Activated T-cell treated with anti-CD3 and anti-CD28 coated beads for 24 hours (primary cell): ENCODE results near the gene MBOAT1.
"Not testable (repeated sequence)": the region's sequence is repeated elsewhere in the genome, so short reads cannot be mapped to it uniquely, and the experiment has no call there.

Source experiments
- DNase-seq: peaks from one replicate; pipeline ENCODE4 v3.0.0-alpha.2; 2020; ENCODE audit warnings: low read depth

MBOAT1 gene

DNA sequence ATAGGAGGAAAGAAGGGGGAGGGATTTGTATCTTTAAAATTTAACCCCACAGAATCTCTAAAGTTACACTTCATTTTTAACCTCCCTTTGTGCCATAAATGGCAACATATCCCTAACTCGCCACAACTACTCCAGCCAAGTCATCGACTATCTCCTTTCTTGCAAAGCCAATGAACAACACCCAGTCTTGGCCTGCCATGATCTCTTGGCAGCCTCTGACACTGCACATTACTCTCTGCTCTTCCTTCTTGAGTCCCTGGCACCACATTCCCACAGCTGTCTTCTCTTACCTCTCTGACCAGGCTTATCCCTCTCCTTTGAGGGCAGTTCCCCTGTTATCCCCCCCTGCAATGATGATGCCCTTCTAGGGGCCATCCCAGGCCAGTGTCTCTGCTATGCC lies 42.5 kb downstream of the MBOAT1 start:
- no peak for DNase-seq

- no peak for DNase-seq
These were observed 43.1 kb downstream of the MBOAT1 start for GRCh38 chr6:20169119-20169557.

DNA sequence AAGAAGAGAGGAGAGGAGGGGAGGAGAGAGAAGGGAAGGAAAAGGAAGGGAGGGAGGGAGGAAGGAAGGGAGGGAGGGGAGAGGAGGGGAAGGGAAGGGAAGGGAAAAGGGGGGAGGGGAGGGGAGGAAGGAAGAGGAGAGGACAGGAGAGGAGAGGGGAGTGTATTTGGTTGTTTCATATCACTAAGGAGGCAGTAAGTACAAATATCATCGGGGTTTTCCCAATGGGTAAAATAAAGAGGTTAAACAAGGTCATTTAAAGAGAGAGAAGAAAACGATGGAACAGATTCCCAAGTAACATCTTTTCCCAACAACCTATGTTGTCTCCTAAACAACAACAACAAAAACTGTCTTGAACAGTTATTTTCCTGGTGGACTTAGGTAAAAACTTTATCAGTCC lies 43.6 kb downstream of the MBOAT1 start:
- DNase-seq: no peak

- no peak for DNase-seq
These were observed 44.7 kb downstream of the MBOAT1 start for GRCh38 chr6:20167601-20168000.

GRCh38 chr6:20166210-20166609 lies 46.1 kb downstream of the MBOAT1 start:
- DNase-seq: no peak

- DNase-seq: no peak
These were observed 49.8 kb downstream of the MBOAT1 start for GRCh38 chr6:20162515-20162914.

DNA sequence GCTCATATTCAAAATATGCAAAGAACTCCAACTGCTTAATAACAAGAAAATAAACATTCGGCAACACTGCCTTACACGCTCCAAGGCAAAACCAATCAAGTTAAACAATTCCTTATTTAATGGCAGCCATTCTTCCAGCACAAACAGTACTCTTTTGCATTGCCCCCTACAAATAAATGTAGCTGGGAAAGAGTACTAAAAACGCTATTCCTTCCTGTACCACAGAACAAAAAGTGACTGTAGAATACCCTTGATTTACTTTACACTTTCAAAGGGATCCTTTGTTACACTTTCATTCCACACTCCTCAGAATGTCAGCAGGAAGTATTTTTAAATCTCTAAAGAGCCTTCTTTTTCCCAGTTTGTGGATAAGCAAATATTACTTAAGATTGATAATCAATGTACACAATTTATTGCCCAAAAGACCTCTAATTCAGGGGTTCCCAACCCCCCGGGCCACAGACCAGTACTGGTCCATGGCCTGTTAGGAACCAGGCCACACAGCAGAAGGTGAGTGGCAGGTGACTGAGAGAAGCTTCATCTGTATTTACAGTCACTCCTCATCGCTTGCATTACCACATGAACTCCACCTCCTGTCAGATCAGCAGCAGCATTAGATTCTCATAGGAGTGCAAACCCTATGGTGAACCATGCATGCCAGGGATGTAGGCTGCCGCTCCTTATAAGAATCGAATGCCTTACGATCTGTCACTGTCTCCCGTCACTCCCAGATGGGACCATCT lies 51.6 kb downstream of the MBOAT1 start:
- DNase-seq: no peak

GRCh38 chr6:20159781-20160540 lies 52.3 kb downstream of the MBOAT1 start:
- no peak for DNase-seq

DNA sequence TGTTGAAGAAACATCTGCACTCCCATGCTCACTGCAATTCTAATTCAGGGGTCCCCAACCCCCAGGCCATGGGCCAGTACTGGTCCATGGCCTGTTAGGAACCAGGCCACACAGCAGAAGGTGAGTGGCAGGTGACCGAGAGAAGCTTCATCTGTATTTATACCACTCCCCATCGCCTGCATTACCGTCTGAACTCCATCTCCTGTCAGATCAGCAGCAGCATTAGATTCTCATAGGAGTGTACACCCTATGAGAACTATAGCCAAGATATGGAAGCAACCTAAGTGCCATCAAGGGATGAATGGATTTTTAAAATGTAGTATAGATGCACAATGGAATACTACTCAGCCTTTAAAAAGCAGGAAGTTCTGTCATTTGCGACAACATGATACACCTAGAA lies 53.2 kb downstream of the MBOAT1 start:
- no peak for DNase-seq

- no peak for DNase-seq
These were observed 53.6 kb downstream of the MBOAT1 start for GRCh38 chr6:20158676-20159075.

GRCh38 chr6:20156824-20157223 lies 55.4 kb downstream of the MBOAT1 start:
- no peak for DNase-seq

DNA sequence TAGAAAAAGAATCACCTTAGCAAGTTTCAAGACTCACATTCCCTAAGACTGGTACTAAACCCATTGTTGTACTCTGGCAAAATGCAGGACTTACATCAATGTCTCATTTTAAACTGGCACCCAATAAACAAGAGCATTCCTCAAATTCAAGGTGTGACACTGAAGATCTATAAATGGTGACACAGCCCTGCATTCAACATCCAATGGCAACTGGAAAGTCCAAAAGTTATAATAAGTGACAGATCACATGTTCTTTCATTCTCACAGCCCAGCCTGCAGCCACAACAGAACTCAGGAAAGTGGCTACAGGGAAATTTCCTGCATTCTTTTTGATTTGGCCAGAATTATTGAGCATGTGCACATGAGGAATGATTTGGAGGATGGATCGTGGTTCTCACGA lies 57.5 kb downstream of the MBOAT1 start:
- no peak for DNase-seq

- no peak for DNase-seq
These were observed 59.1 kb downstream of the MBOAT1 start for GRCh38 chr6:20153194-20153593.

DNA sequence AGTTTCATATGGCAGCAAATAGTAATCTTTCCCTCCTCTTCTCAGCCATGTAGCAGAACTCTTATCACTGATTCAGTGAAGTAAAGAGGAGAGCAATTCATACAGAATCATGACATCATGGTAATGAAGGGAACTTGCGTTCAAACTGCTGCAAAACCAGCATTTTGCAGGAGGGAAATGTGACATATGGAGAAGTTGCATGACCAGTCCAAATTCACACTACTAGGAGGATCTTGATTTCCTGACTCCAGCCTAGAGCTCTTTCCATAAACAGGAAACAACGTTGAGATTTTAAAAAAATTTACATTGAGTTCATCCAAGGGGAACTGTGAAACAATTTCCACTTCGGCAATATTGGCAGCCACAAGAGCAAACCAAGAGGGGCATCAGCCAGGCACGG lies 63.8 kb downstream of the MBOAT1 start:
- DNase-seq: no peak

DNA sequence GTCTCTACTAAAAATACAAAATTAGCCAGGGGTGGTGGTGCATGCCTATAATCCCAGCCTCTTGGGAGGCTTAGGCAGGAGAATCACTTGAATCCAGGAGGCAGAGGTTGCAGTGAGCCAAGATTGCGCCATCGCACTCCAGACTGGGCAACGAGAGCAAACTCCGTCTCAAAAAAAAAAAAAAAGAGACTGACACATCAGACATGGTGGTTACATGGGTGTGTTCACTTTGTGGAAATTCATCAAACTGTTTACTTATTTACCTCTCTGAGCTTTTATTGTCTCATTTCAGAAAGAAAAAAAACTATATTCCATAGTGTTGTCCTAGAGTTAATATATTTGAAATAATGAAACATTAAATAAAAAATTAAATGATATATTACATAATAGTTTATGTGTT lies 64.8 kb downstream of the MBOAT1 start:
- no peak for DNase-seq

DNA sequence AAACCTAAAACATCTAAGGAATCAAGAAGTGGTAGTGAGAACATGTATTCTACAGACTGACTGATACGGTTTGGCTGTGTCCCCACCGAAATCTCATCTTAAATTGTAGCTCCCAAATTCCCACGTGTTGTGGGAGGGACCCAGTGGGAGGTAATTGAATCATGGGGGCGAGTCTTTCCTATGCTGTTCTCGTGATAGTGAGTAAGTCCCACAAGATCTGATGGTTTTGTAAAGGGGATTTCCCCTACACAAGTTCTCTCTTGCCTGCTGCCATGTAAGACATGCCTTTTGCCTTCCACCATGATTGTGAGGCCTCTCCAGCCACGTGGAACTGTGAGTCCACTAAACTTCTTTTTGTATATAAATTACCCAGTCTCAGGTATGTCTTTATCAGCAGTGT lies 65.4 kb downstream of the MBOAT1 start:
- not testable (repeated sequence) for DNase-seq

DNA sequence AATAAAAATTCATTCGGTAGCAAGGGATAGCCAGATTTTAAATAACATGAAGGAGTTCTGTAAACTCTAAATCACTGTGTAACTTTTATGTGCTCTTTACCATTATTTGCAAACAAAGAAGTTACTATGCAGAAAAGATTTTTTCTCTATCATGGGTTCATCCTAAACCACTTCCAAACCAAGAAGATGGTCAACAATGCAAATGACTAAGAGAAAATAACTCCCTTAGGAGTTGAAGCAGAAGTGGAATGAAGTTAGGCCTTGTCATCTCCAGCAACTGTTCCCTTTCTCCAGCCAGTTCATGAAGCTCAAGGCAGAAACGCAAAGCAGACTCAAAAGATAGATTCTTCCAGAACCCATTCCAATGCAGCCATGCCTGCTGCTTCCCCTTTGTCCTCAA lies 66.0 kb downstream of the MBOAT1 start:
- DNase-seq: no peak

- DNase-seq: no peak
These were observed 69.4 kb downstream of the MBOAT1 start for GRCh38 chr6:20142866-20143265.

GRCh38 chr6:20141931-20142330 lies 70.3 kb downstream of the MBOAT1 start:
- DNase-seq: no peak

GRCh38 chr6:20139127-20139963 lies 72.9 kb downstream of the MBOAT1 start:
- DNase-seq: not testable (repeated sequence)

DNA sequence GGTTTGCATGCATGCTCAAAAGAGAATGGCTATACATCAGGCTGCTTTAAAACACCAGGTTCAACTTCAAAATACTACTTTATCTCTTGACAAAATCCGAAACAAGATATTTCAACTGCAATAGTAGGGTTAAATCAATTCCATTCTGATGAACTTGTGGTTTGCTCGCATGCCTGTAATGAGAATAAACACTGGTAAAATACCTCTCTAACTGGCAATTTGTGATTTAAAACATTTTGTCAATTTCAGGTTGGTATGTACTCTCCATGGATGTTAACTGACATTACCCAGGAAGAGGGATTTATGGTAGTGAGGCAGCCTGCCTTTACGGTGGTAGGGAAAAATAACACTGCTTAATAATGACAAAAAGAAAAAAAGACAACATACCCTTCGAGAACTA lies 74.4 kb downstream of the MBOAT1 start:
- DNase-seq: no peak

DNA sequence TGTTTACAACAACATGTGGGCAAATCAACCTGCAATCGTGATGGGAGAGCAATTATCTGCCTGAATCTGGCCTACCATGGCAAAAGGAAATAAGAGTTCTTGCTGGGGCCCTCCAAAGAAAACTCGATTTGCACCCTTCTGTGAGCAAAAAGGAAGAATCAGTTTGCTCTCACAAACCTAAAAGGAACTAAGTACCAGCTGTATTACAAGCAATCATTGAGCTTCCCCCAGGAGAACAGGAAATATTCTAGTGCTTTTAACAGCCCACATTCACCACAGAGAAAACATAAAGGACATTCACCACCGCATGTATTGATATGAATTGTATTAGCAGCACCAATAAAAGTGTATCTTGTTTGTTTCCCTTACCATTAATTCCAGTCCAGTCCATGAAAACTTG lies 75.0 kb downstream of the MBOAT1 start:
- no peak for DNase-seq
